A673 (cell line): Measurements from ENCODE around the gene RPL29. TPM values are rescaled to one million over a fixed set of nuclear protein-coding genes. Genes with fewer than 3 reads are reported as not detected.

Source experiments
- Bru-seq: library from RNA; stranded (reverse); fragments of 400-500 nt; gene quantifications from one replicate; lab custom pipeline; 2021; lab: Mats Ljungman, UMichigan
- BruChase-seq, 2 experiments: library from RNA; stranded (reverse); fragments of 400-500 nt; gene quantifications; one replicate each; lab custom pipeline; 2021; lab: Mats Ljungman, UMichigan
- BruUV-seq: library from RNA; stranded (reverse); fragments of 400-500 nt; replicated peaks from 2 replicates; lab custom pipeline; 2021; lab: Mats Ljungman, UMichigan
- CTCF ChIA-PET: fragments of 300-600 bp; sonication (Branson Sonifier 250); formaldehyde crosslinking; loops from one replicate; lab custom pipeline; 2022; ENCODE audit warnings: antibody characterized with exemption; lab: Charles Lee
- POLR2A ChIA-PET: fragments of 300-600 bp; sonication (Branson Sonifier 250); formaldehyde crosslinking; loops from one replicate; lab custom pipeline; 2022; ENCODE audit warnings: antibody characterized with exemption; ENCODE audit not compliant: low non-redundant PET; lab: Charles Lee
- DNase-seq: peaks from one replicate; pipeline ENCODE4 v3.0.0-alpha.2; 2015; ENCODE audit warnings: low spot score
- H3K27ac ChIP-seq: fragments of 200-600 bp; sonication (generic); 2 replicates; pipeline ENCODE4 v1.5.1; 2016; ENCODE audit warnings: mixed run types, low read depth, mild to moderate bottlenecking, mixed read lengths, antibody characterized with exemption, low read length; ENCODE audit not compliant: poor library complexity, severe bottlenecking
- H3K27me3 ChIP-seq: fragments of 200-600 bp; sonication (generic); replicated peaks from 2 replicates; pipeline ENCODE4 v1.6.1; 2017; ENCODE audit warnings: mixed run types, low read depth, mild to moderate bottlenecking, mixed read lengths, antibody characterized with exemption, low read length; ENCODE audit not compliant: insufficient read depth, poor library complexity
- H3K36me3 ChIP-seq: fragments of 200-600 bp; sonication (generic); 2 replicates; pipeline ENCODE4 v1.6.1; 2016; ENCODE audit warnings: mixed run types, mild to moderate bottlenecking, mixed read lengths, antibody characterized with exemption, low read length; ENCODE audit not compliant: insufficient read depth, poor library complexity, severe bottlenecking
- H3K4me1 ChIP-seq: fragments of 200-600 bp; sonication (generic); 2 replicates; pipeline ENCODE4 v1.6.1; 2017; ENCODE audit warnings: mixed run types, mild to moderate bottlenecking, mixed read lengths, antibody characterized with exemption, low read length; ENCODE audit not compliant: insufficient read depth, poor library complexity, severe bottlenecking
- H3K4me3 ChIP-seq: fragments of 200-600 bp; sonication (generic); 2 replicates; pipeline ENCODE4 v1.5.1; 2016; ENCODE audit warnings: low read depth, mixed run types, mild to moderate bottlenecking, mixed read lengths, low read length; ENCODE audit not compliant: poor library complexity, severe bottlenecking
- H3K9me3 ChIP-seq: fragments of 200-600 bp; sonication (generic); 2 replicates; pipeline ENCODE4 v1.6.1; 2016; ENCODE audit warnings: mixed run types, low read depth, mild to moderate bottlenecking, mixed read lengths, antibody characterized with exemption, low read length; ENCODE audit not compliant: poor library complexity, severe bottlenecking
- CTCF ChIP-seq: fragments of 300-800, 200-600 bp; sonication (generic); conservative IDR thresholded peaks from 2 replicates; pipeline ENCODE4 v1.5.1; 2017; ENCODE audit warnings: low read depth, mild to moderate bottlenecking, antibody characterized with exemption, low read length, moderate library complexity, mixed read lengths
- EZH2 ChIP-seq: fragments of 200-600 bp; sonication (generic); IDR thresholded peaks from 2 replicates; pipeline ENCODE4 v1.6.1; 2017; ENCODE audit warnings: borderline replicate concordance, low read depth, mild to moderate bottlenecking, mixed read lengths, antibody characterized with exemption, low read length; ENCODE audit not compliant: poor library complexity, severe bottlenecking
- intact Hi-C: fragments of 100-400 bp; cut with micrococcal nuclease; formaldehyde crosslinking; loops from one replicate; pipeline ENCODE4 v1.10.0; 2022; ENCODE audit not compliant: unreplicated experiment
- long read RNA-seq: library from polyadenylated mRNA; stranded (forward); transcript quantifications from one replicate; pipeline ENCODE4 v2.0.0, GENCODE V29; 2022
- total RNA-seq: library from RNA; stranded (reverse); gene quantifications from 2 replicates; pipeline ENCODE4 v1.2.3, GENCODE V29; 2021

The RPL29 gene
- total RNA-seq (613 and 624 TPM in 2 replicates), Bru-seq, nascent RNA (percentile 99 among the genes with signal in this experiment), BruChase-seq, experiment 1, labeled RNA remaining after a 2-hour chase (percentile 97 among the genes with signal in this experiment), BruChase-seq, experiment 2, labeled RNA remaining after a 6-hour chase (percentile 98 among the genes with signal in this experiment)
- long read RNA-seq, transcript RPL29-201 (4 exons, 723 nt), result major isoform, 210 of 271 reads
- long read RNA-seq, partial matches to known transcripts, result 38 of 271 reads
- long read RNA-seq, other reads (novel, unspliced or antisense), result 19 of 271 reads

- DNase-seq, result peak; percentile 90
- peak within 1 kb of the TSS; percentile 94 for H3K27ac ChIP-seq
- peaks cover 32% of the 10 kb centered on the region for H3K36me3 ChIP-seq
- TSS peak; percentile 64 for BruUV-seq
- CTCF ChIA-PET, result interaction anchor here (0.7 kb wide), 1 partner anchor 46 kb away, joined by 3 read pairs; no protein-coding TSS in a partner anchor
- no peaks in the 10 kb centered on the region for H3K27me3 ChIP-seq
- intact Hi-C loops, result no loop called here
- H3K4me1 ChIP-seq, result peaks cover 8% of the 10 kb centered on the region
- peak within 1 kb of the TSS; percentile 93 for H3K4me3 ChIP-seq
- POLR2A ChIA-PET, result interaction anchor here (0.6 to 0.7 kb wide), 2 partner anchors 323 to 453 kb away, joined by 3 to 4 read pairs; no protein-coding TSS in a partner anchor
- TF ChIP-seq CTCF (no peak), EZH2 (no peak)
- H3K9me3 ChIP-seq, result no peaks in the 10 kb centered on the region
Observed at GRCh38 chr3:51995346-51996163, at the start of gene RPL29. TSS of gene RPL29 (minus strand) at chr3:51995895. CDS start at chr3:51995461, 434 bp downstream.

GRCh38 chr3:52044869-52045619 is 49.3 kb upstream of the RPL29 start:
- intact Hi-C loops, result no loop called here
- BruUV-seq, result no TSS peak
- CTCF ChIA-PET, result interaction anchor here (0.5 to 0.6 kb wide), 3 partner anchors 44 to 656 kb away, joined by 3 to 7 read pairs (median 4); no protein-coding TSS in a partner anchor

More at GRCh38 chr3:52044869-52045619, 49.3 kb upstream of the RPL29 start:
- H3K27me3 ChIP-seq, result no peaks in the 10 kb centered on the region
- H3K9me3 ChIP-seq, result no peaks in the 10 kb centered on the region
- no peak overlapping the region for H3K4me3 ChIP-seq
- no peak for TF ChIP-seq CTCF
- TF ChIP-seq EZH2, result no peak
- H3K4me1 ChIP-seq, result peaks cover 43% of the 10 kb centered on the region
- H3K27ac ChIP-seq, result no peak overlapping the region
- POLR2A ChIA-PET, result no interaction called here
- peaks cover 4% of the 10 kb centered on the region for H3K36me3 ChIP-seq
- DNase-seq, result no peak
